Type B pancreatic cell (in vitro differentiated cells): ENCODE measurements around the gene MAGEF1. TPM values are rescaled to one million over a fixed set of nuclear protein-coding genes. Genes with fewer than 3 reads are reported as not detected.
A peak's percentile ranks its signal among the peaks of the same experiment; 100 is the strongest.

Experiments
- DNase-seq: peaks from one replicate; pipeline ENCODE4 v3.0.0; 2021; ENCODE audit warnings: mixed read lengths; ENCODE audit not compliant: unreplicated experiment; ENCODE audit errors: extremely low spot score
- H3K27ac Mint-ChIP-seq: 2 replicates; pipeline ENCODE4 v1.8.0; 2021; ENCODE audit warnings: mild to moderate bottlenecking, mixed read lengths
- H3K27me3 Mint-ChIP-seq: 2 replicates; pipeline ENCODE4 v1.8.0; 2021; ENCODE audit warnings: mixed read lengths
- H3K36me3 Mint-ChIP-seq: 2 replicates; pipeline ENCODE4 v1.8.0; 2021; ENCODE audit warnings: mixed read lengths
- H3K4me1 Mint-ChIP-seq: one replicate; pipeline ENCODE4 v1.8.0; 2021; ENCODE audit warnings: mixed read lengths; ENCODE audit not compliant: unreplicated experiment
- H3K4me3 Mint-ChIP-seq: 2 replicates; pipeline ENCODE4 v1.8.0; 2021; ENCODE audit warnings: mild to moderate bottlenecking, mixed read lengths
- H3K9me3 Mint-ChIP-seq: 2 replicates; pipeline ENCODE4 v1.8.0; 2021; ENCODE audit warnings: mixed read lengths
- total RNA-seq: library from RNA; stranded (reverse); gene quantifications from 2 replicates; pipeline ENCODE4 v1.2.1, GENCODE V29; 2021; ENCODE audit warnings: low replicate concordance
- TF ChIP-seq, protein P1 (sequence below): fragments of 200-600 bp; sonication (generic); conservative IDR thresholded peaks from 2 replicates; pipeline ENCODE4 v1.5.0; 2021; ENCODE audit warnings: antibody characterized with exemption, mild to moderate bottlenecking

The MAGEF1 gene
- total RNA-seq, 1 donor from 2014 or later: 69.2 TPM

DNA sequence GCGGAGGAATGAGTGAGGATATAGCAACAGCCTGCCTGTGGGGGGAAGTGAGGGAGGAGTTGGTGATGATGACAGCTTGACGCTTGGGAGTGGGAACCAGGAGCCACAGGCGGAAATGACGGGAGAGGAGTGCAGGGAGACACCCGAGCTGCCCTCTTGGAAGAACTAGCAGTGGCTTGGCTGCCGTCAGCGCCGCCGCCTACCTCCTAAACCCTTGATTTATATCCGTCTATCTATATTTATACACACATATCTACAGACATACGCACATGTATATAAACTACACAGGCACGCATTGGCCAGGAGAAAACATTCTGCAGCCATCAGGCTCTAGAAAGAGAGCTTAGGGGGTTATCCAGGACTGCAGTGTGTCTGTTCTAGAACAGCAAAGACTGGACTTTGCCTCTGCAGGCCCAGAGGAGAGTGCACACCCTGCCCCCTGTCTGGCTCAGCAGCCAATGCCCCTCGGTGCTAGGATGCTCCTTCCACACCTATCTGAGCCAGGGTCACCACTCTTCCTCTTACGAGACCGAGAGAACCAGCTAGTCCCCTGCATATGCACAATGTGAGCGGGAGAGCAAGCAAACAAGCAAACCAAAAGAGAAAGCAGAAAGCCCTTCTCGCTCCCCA is 45.3 kb upstream of the MAGEF1 start:
- TF ChIP-seq, protein P1, sequence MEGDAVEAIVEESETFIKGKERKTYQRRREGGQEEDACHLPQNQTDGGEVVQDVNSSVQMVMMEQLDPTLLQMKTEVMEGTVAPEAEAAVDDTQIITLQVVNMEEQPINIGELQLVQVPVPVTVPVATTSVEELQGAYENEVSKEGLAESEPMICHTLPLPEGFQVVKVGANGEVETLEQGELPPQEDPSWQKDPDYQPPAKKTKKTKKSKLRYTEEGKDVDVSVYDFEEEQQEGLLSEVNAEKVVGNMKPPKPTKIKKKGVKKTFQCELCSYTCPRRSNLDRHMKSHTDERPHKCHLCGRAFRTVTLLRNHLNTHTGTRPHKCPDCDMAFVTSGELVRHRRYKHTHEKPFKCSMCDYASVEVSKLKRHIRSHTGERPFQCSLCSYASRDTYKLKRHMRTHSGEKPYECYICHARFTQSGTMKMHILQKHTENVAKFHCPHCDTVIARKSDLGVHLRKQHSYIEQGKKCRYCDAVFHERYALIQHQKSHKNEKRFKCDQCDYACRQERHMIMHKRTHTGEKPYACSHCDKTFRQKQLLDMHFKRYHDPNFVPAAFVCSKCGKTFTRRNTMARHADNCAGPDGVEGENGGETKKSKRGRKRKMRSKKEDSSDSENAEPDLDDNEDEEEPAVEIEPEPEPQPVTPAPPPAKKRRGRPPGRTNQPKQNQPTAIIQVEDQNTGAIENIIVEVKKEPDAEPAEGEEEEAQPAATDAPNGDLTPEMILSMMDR: no peak
- Mint-ChIP-seq H3K4me3 (peak overlapping the region; percentile 68), H3K36me3 (no peaks in the 10 kb centered on the region), H3K27me3 (no peaks in the 10 kb centered on the region), H3K4me1 (peaks cover 27% of the 10 kb centered on the region), H3K9me3 (no peaks in the 10 kb centered on the region), H3K27ac (peak overlapping the region; percentile 75)
- DNase-seq: no peak

DNA sequence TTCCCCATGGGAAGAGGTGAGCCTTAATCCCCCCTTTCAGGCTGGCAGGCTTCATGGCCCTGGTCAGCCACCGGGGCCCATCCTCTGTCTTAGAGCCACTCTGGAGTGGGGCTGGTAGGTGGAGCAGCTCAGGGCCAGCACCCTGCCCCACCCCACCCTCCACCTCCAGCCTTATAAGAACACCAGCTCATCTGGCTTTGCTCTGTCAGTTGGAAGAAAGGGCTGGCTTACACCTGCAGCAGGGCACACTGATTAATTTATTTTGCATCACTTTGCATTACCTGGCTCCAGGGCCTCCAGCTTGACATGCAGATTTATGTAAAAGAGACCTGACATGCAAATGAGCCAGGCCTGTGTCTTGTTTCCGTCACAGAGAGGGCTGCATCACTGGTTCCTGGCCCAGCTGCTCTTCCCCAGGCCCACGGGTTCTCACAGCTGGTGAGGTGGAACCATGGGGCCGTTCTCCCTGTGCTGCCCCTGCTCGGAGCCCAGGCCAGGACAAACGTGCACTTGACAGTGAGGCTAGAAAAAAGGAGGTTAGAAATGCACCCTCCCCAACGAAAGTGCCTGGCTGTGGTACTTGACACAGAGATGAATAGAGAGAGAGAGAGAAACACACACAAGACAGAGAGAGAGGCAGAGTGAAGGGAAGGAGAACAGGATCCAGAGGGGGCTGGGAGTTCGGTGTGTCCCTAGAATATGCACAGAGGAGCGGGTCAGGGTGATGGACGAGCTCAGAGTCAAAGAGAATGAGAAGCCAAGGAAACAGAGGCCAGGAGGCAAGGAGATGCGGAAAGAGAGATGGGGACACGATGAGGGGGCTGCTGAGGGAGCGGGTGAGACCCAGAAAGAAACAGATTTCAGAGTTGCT is 44.5 kb upstream of the MAGEF1 start:
- TF ChIP-seq, protein P1: no peak
- Mint-ChIP-seq H3K9me3 (no peaks in the 10 kb centered on the region), H3K4me1 (peaks cover 27% of the 10 kb centered on the region), H3K27me3 (no peaks in the 10 kb centered on the region), H3K4me3 (peak overlapping the region; percentile 4), H3K36me3 (no peaks in the 10 kb centered on the region), H3K27ac (peak overlapping the region; percentile 75)
- no peak for DNase-seq

DNA sequence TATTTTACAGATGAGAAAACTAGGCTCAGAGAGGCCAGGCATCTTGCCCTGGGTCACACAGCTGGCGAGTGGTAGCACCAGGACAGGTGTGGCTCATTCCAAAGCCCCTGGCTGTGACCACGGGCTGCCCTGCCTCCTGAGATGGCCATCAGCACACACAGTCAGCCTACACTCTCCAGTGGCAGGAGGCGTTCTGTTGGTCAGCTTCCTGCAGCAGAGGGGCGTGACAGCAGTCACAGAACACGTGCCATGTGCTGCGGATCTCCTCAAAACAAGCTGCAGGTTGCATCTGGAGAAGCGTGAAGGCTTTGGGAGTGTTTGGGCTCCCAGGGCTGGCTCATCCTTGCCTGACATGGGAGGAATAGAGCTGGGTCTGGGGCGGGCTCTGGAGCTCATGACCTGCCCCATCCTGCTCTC is 43.5 kb upstream of the MAGEF1 start:
- Mint-ChIP-seq H3K27me3 (no peaks in the 10 kb centered on the region), H3K36me3 (no peaks in the 10 kb centered on the region), H3K4me1 (peaks cover 28% of the 10 kb centered on the region), H3K27ac (no peak overlapping the region), H3K4me3 (no peak overlapping the region), H3K9me3 (no peaks in the 10 kb centered on the region)
- no peak for DNase-seq
- TF ChIP-seq, protein P1: no peak

DNA sequence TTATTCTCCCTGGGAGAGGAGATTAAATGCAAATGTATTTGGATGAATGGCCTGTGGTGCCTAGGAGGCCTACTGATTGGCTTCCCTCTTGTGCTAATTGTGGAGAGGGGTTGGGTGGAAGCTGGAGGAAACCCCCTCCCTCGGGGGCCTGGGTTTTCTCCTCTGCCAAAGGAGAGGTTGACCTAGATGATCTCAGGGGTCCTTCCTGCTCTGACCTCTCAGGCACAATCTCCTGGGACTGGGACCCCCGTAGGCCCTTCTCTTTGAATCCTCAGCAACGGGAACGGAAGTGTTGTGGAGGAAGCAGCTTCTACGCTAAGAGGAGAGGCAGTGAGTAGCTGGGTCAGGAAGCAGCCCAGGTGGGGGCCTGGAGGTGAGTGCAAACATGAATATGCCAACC is 40.5 kb upstream of the MAGEF1 start:
- peaks cover 4% of the 10 kb centered on the region for H3K27me3 Mint-ChIP-seq
- peaks cover 37% of the 10 kb centered on the region for H3K4me1 Mint-ChIP-seq
- TF ChIP-seq, protein P1: no peak
- no peak for DNase-seq
- H3K36me3 Mint-ChIP-seq: no peaks in the 10 kb centered on the region
- H3K4me3 Mint-ChIP-seq: no peak overlapping the region
- H3K9me3 Mint-ChIP-seq: no peaks in the 10 kb centered on the region
- no peak overlapping the region for H3K27ac Mint-ChIP-seq

DNA sequence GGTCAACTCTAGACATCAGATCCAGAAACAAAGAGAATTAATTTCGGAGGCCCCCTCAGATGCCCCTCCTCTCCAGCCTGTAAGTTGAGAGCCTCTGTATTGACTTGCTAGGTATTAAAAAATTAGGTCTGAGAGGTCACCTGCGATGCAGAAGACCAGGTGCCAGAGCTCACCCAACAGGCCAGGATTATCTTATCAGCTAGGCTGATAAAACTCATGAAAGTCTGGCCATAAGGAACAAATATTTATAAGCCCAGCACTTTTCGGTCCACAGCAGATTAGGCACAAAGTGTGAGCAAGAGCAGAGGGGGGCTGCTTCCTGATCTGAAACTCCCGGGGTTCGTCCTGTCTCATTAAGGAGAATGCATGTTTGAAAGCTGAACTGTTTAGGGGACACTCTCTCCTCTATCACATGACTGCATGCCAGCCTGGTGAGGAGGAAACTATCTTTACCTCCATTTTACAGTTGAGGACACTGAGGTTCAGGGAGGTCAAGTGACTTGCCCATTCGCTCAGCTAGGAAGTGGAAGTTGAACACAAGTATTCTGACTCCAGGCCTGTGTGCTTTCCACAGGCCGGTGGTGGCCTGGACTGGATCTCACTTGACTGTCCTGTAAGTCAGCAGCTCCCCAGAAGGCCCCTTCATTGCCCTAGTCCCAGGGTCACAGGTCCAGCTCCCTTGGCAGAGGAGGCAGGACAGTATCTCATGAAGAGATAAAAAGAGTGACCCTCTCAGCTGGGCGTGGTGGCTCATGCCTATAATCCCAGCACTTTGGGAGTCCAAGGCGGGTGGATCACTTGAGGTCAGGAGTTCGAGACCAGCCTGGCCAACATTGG is 39.6 kb upstream of the MAGEF1 start:
- Mint-ChIP-seq H3K4me3 (no peak overlapping the region), H3K4me1 (peaks cover 27% of the 10 kb centered on the region), H3K27ac (no peak overlapping the region), H3K9me3 (no peaks in the 10 kb centered on the region), H3K27me3 (peaks cover 4% of the 10 kb centered on the region), H3K36me3 (no peaks in the 10 kb centered on the region)
- TF ChIP-seq, protein P1: no peak
- DNase-seq: no peak
